ENCODE results near the gene VSIG1. TPM values are rescaled to one million over a fixed set of nuclear protein-coding genes. Genes with fewer than 3 reads are reported as not detected.
A peak's percentile ranks its signal among the peaks of the same experiment; 100 is the strongest.

Gene VSIG1
- total and polyA plus RNA-seq, 2 of the 13 experiments (the other 11 are each of a cell fraction or from before 2014, with no cell fraction given) = 0.01 TPM; not detected in 1

- TF ChIP-seq, protein P1, sequence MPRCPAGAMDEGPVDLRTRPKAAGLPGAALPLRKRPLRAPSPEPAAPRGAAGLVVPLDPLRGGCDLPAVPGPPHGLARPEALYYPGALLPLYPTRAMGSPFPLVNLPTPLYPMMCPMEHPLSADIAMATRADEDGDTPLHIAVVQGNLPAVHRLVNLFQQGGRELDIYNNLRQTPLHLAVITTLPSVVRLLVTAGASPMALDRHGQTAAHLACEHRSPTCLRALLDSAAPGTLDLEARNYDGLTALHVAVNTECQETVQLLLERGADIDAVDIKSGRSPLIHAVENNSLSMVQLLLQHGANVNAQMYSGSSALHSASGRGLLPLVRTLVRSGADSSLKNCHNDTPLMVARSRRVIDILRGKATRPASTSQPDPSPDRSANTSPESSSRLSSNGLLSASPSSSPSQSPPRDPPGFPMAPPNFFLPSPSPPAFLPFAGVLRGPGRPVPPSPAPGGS (CRISPR knock-in tag; IDR thresholded peaks at IDR 0.05) = no peak
- TF ChIP-seq HNRNPLL (IDR thresholded peaks at IDR 0.05; ENCODE audit: low read depth, low read length, poor library complexity, severe bottlenecking) (peak; percentile 75), SNAI1 (CRISPR knock-in tag; IDR thresholded peaks at IDR 0.05; ENCODE audit: borderline replicate concordance) (no peak), NR2C2 (CRISPR knock-in tag; IDR thresholded peaks at IDR 0.05; ENCODE audit: borderline replicate concordance) (peak; percentile 76), AGO2 (optimal IDR thresholded peaks at IDR 0.05; ENCODE audit: low read depth, low read length) (no peak), SIN3B (IDR thresholded peaks at IDR 0.05; ENCODE audit: low read length) (no peak), FOXA3 (CRISPR knock-in tag; IDR thresholded peaks at IDR 0.05) (no peak; the same call in 1 of the 2 replicates), ZSCAN30 (CRISPR knock-in tag; IDR thresholded peaks at IDR 0.05) (no peak), ZNF343 (CRISPR knock-in tag; IDR thresholded peaks at IDR 0.05) (no peak), ZNF577 (CRISPR knock-in tag; IDR thresholded peaks at IDR 0.05; ENCODE audit: borderline replicate concordance, low read depth) (no peak), ZNF296 (CRISPR knock-in tag; conservative IDR thresholded peaks at IDR 0.05) (no peak), ZBTB43 (CRISPR knock-in tag; conservative IDR thresholded peaks at IDR 0.05) (no peak), ZNF75D (CRISPR knock-in tag; IDR thresholded peaks at IDR 0.05; ENCODE audit: borderline replicate concordance) (no peak), RFX5 (IDR thresholded peaks at IDR 0.05; ENCODE audit: low read depth, low read length) (no peak), RBM39 (IDR thresholded peaks at IDR 0.05; ENCODE audit: low read depth, low read length, poor library complexity, severe bottlenecking) (no peak), SAP130 (CRISPR knock-in tag; IDR thresholded peaks at IDR 0.05; ENCODE audit: low read depth) (peak; percentile 91), HES4 (CRISPR knock-in tag; IDR thresholded peaks at IDR 0.05; ENCODE audit: borderline replicate concordance) (no peak), ZNF772 (CRISPR knock-in tag; IDR thresholded peaks at IDR 0.05) (no peak), ZNF572 (CRISPR knock-in tag; IDR thresholded peaks at IDR 0.05) (no peak), PHF20 (CRISPR knock-in tag; IDR thresholded peaks at IDR 0.05) (peak; percentile 51), ZNF430 (CRISPR knock-in tag; IDR thresholded peaks at IDR 0.05) (no peak)
- TF ChIP-seq, protein P2, sequence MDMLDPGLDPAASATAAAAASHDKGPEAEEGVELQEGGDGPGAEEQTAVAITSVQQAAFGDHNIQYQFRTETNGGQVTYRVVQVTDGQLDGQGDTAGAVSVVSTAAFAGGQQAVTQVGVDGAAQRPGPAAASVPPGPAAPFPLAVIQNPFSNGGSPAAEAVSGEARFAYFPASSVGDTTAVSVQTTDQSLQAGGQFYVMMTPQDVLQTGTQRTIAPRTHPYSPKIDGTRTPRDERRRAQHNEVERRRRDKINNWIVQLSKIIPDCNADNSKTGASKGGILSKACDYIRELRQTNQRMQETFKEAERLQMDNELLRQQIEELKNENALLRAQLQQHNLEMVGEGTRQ (IDR thresholded peaks at IDR 0.05; ENCODE audit: low read depth, low read length) = no peak
- TF ChIP-seq, protein P2 (CRISPR knock-in tag; IDR thresholded peaks at IDR 0.05; ENCODE audit: borderline replicate concordance) = no peak
- TF ChIP-seq, protein P3, sequence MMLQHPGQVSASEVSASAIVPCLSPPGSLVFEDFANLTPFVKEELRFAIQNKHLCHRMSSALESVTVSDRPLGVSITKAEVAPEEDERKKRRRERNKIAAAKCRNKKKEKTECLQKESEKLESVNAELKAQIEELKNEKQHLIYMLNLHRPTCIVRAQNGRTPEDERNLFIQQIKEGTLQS (CRISPR knock-in tag; IDR thresholded peaks at IDR 0.05) = no peak
Measured at GRCh38 chrX:108091264-108091877, 46.5 kb downstream of the VSIG1 start, which contains the start of the genes ATG4A and PSMD10 (continued).

Data from HepG2 (cell line).